Bronchial epithelial cell (primary cell): Measurements from ENCODE around the gene CD209. TPM values are rescaled to one million over a fixed set of nuclear protein-coding genes. Genes with fewer than 3 reads are reported as not detected.

Experiments
- DNase-seq: peaks from one replicate; pipeline ENCODE4 v3.0.0-alpha.2; 2010; ENCODE audit warnings: low read depth
- FAIRE-seq: peaks from 2 replicates; lab custom pipeline; 2011; peaks lifted over from hg19 to GRCh38; lab: Jason Lieb, UNC
- H3K27me3 ChIP-seq: 2 replicates; pipeline ENCODE4 v1.5.1; 2011; ENCODE audit warnings: low read length; ENCODE audit not compliant: control insufficient read depth, insufficient read depth
- H3K36me3 ChIP-seq: 2 replicates; pipeline ENCODE4 v1.5.1; 2011; ENCODE audit warnings: low read length; ENCODE audit not compliant: control insufficient read depth, insufficient read depth
- H3K4me3 ChIP-seq: 2 replicates; pipeline ENCODE4 v1.5.1; 2011; ENCODE audit warnings: mild to moderate bottlenecking, low read depth, low read length, control low read depth
- CTCF ChIP-seq: IDR thresholded peaks from 2 replicates; pipeline ENCODE4 v1.5.1; 2011; ENCODE audit warnings: mild to moderate bottlenecking, moderate library complexity, low read length, control low read depth, inconsistent platforms; ENCODE audit not compliant: insufficient read depth, severe bottlenecking
- total RNA-seq: library from RNA; depleted of rRNA; stranded (reverse); fragments of >200 nt; gene quantifications from 2 replicates; pipeline ENCODE4 v1.2.1, GENCODE V29; 2014

Gene CD209
- total RNA-seq, 1 donor from 2014 or later = not detected

GRCh38 chr19:7790416-7790815, 43.1 kb upstream of the CD209 start:
- Histone ChIP-seq H3K36me3 (no peaks in the 10 kb centered on the region), H3K27me3 (peaks cover 6% of the 10 kb centered on the region), H3K4me3 (no peak overlapping the region)
- DNase-seq = no peak
- no peak for FAIRE-seq
- no peak for TF ChIP-seq CTCF

GRCh38 chr19:7789447-7789846, 42.1 kb upstream of the CD209 start:
- Histone ChIP-seq H3K36me3 (no peaks in the 10 kb centered on the region), H3K27me3 (peaks cover 6% of the 10 kb centered on the region), H3K4me3 (no peak overlapping the region)
- no peak for TF ChIP-seq CTCF
- DNase-seq = no peak
- no peak for FAIRE-seq

- no peaks in the 10 kb centered on the region for H3K36me3 ChIP-seq
- no peak for FAIRE-seq
- DNase-seq = no peak
- TF ChIP-seq CTCF = no peak
- peaks cover 6% of the 10 kb centered on the region for H3K27me3 ChIP-seq
- no peak overlapping the region for H3K4me3 ChIP-seq
Observed at GRCh38 chr19:7788933-7789323, 41.6 kb upstream of the CD209 start.

- Histone ChIP-seq H3K27me3 (peaks cover 6% of the 10 kb centered on the region), H3K36me3 (no peaks in the 10 kb centered on the region), H3K4me3 (no peak overlapping the region)
- no peak for TF ChIP-seq CTCF
- no peak for FAIRE-seq
- no peak for DNase-seq
Observed at GRCh38 chr19:7788178-7788932, 41.0 kb upstream of the CD209 start.

GRCh38 chr19:7787602-7788177, 40.4 kb upstream of the CD209 start:
- no peak for DNase-seq
- H3K27me3 ChIP-seq = peaks cover 6% of the 10 kb centered on the region

More at GRCh38 chr19:7787602-7788177, 40.4 kb upstream of the CD209 start:
- no peak overlapping the region for H3K4me3 ChIP-seq
- no peak for TF ChIP-seq CTCF
- no peak for FAIRE-seq
- no peaks in the 10 kb centered on the region for H3K36me3 ChIP-seq
